Upper lobe of right lung (tissue), 1 donor: ENCODE measurements around the gene SMTNL1. TPM values are rescaled to one million over a fixed set of nuclear protein-coding genes. Genes with fewer than 3 reads are reported as not detected.
A peak's percentile ranks its signal among the peaks of the same experiment; 100 is the strongest.

ENCODE experiments used
- ATAC-seq: fragments of 200-7000 bp; cut with Tn5 transposase; one replicate; pipeline ENCODE4 v1.9.1; 2020; ENCODE audit warnings: mild to moderate bottlenecking, moderate library complexity
- DNase-seq: peaks from one replicate; pipeline ENCODE4 v3.0.0-alpha.2; 2020
- H3K27ac ChIP-seq: fragments of 200-600 bp; one replicate; pipeline ENCODE4 v1.8.0; 2022
- H3K27me3 ChIP-seq: fragments of 200-600 bp; one replicate; pipeline ENCODE4 v1.8.0; 2022; ENCODE audit warnings: mild to moderate bottlenecking
- H3K36me3 ChIP-seq: fragments of 200-600 bp; one replicate; pipeline ENCODE4 v1.8.0; 2022
- H3K4me1 ChIP-seq: fragments of 200-600 bp; one replicate; pipeline ENCODE4 v1.8.0; 2022
- H3K4me3 ChIP-seq: fragments of 200-600 bp; one replicate; pipeline ENCODE4 v1.8.0; 2022; ENCODE audit warnings: mild to moderate bottlenecking
- H3K9me3 ChIP-seq: fragments of 200-600 bp; one replicate; pipeline ENCODE4 v1.8.0; 2022
- CTCF ChIP-seq: fragments of 200-600 bp; IDR thresholded peaks from one replicate; pipeline ENCODE4 v1.8.0; 2022; ENCODE audit warnings: antibody characterized with exemption
- intact Hi-C: fragments of 100-400 bp; cut with DNase I; formaldehyde crosslinking; loops from one replicate; pipeline ENCODE4 v1.11.0; 2022
- total RNA-seq: library from RNA; stranded (reverse); fragmentation: NEBNext Ultra II Directional; extraction: Animal tissue kit (Norgen Biotek cat#: 25700); gene quantifications from one replicate; pipeline ENCODE4 v1.2.1, GENCODE V29; 2021
- donor health status: DM: no; HTN: yes; CAD: no; lungs with severe emphysema.

Gene SMTNL1
- total RNA-seq, 1 donor from 2014 or later, result not detected

- Histone ChIP-seq H3K36me3 (peaks cover 35% of the 10 kb centered on the region), H3K4me3 (no peak overlapping the region), H3K27me3 (no peaks in the 10 kb centered on the region), H3K9me3 (no peaks in the 10 kb centered on the region), H3K27ac (no peak overlapping the region), H3K4me1 (no peaks in the 10 kb centered on the region)
- intact Hi-C loops, result no loop called here
- TF ChIP-seq CTCF, result no peak
- DNase-seq, result peak; percentile 20
- no peak for ATAC-seq
Measured at GRCh38 chr11:57546869-57547475, 9.6 kb downstream of the SMTNL1 start.

- DNase-seq (no peak), ATAC-seq (peak; percentile 52)
- H3K27me3 ChIP-seq, result no peaks in the 10 kb centered on the region
- H3K36me3 ChIP-seq, result peaks cover 45% of the 10 kb centered on the region
- no peak overlapping the region for H3K4me3 ChIP-seq
- H3K27ac ChIP-seq, result no peak overlapping the region
- intact Hi-C loops, result no loop called here
- no peaks in the 10 kb centered on the region for H3K9me3 ChIP-seq
- no peak for TF ChIP-seq CTCF
- H3K4me1 ChIP-seq, result no peaks in the 10 kb centered on the region
Measured at GRCh38 chr11:57547854-57548377, 10.5 kb downstream of the SMTNL1 start.

GRCh38 chr11:57549983-57550382 lies 12.6 kb downstream of the SMTNL1 start:
- no peak overlapping the region for H3K4me3 ChIP-seq
- peaks cover 65% of the 10 kb centered on the region for H3K36me3 ChIP-seq
- H3K9me3 ChIP-seq, result no peaks in the 10 kb centered on the region
- intact Hi-C loops, result no loop called here
- ATAC-seq (no peak), DNase-seq (no peak)
- TF ChIP-seq CTCF, result no peak
- H3K27ac ChIP-seq, result no peak overlapping the region
- H3K4me1 ChIP-seq, result no peaks in the 10 kb centered on the region
- H3K27me3 ChIP-seq, result no peaks in the 10 kb centered on the region

GRCh38 chr11:57551941-57552340 lies 14.5 kb downstream of the SMTNL1 start:
- no peaks in the 10 kb centered on the region for H3K9me3 ChIP-seq
- peaks cover 80% of the 10 kb centered on the region for H3K36me3 ChIP-seq
- ATAC-seq, result no peak
- no peak overlapping the region for H3K27ac ChIP-seq
- DNase-seq, result no peak
- H3K4me3 ChIP-seq, result no peak overlapping the region
- intact Hi-C loops, result no loop called here
- no peak for TF ChIP-seq CTCF
- H3K27me3 ChIP-seq, result no peaks in the 10 kb centered on the region
- no peaks in the 10 kb centered on the region for H3K4me1 ChIP-seq

- TF ChIP-seq CTCF, result no peak
- no peak overlapping the region for H3K27ac ChIP-seq
- no peaks in the 10 kb centered on the region for H3K27me3 ChIP-seq
- H3K9me3 ChIP-seq, result no peaks in the 10 kb centered on the region
- DNase-seq (no peak), ATAC-seq (no peak)
- H3K36me3 ChIP-seq, result peaks cover 83% of the 10 kb centered on the region
- intact Hi-C loops, result no loop called here
- no peak overlapping the region for H3K4me3 ChIP-seq
- no peaks in the 10 kb centered on the region for H3K4me1 ChIP-seq
Measured at GRCh38 chr11:57552479-57552878, 15.1 kb downstream of the SMTNL1 start.

- DNase-seq (no peak), ATAC-seq (no peak)
- no peaks in the 10 kb centered on the region for H3K27me3 ChIP-seq
- TF ChIP-seq CTCF, result no peak
- no peak overlapping the region for H3K27ac ChIP-seq
- no peaks in the 10 kb centered on the region for H3K4me1 ChIP-seq
- H3K4me3 ChIP-seq, result no peak overlapping the region
- intact Hi-C loops, result no loop called here
- peaks cover 100% of the 10 kb centered on the region for H3K36me3 ChIP-seq
- no peaks in the 10 kb centered on the region for H3K9me3 ChIP-seq
Measured at GRCh38 chr11:57555393-57555792, 18.0 kb downstream of the SMTNL1 start.
